DMS153 treated with DMSO at 0.1 percent for 48 hours (cell line): ENCODE results near the gene ZNF281.

Source experiments
- DNase-seq: peaks from one replicate; lab custom pipeline; 2025; ENCODE audit not compliant: unreplicated experiment; lab: John Stamatoyannopoulos, UW

The ZNF281 gene

GRCh38 chr1:200392625-200393185 is 17.1 kb downstream of the ZNF281 start:
- DNase-seq = no peak

DNA sequence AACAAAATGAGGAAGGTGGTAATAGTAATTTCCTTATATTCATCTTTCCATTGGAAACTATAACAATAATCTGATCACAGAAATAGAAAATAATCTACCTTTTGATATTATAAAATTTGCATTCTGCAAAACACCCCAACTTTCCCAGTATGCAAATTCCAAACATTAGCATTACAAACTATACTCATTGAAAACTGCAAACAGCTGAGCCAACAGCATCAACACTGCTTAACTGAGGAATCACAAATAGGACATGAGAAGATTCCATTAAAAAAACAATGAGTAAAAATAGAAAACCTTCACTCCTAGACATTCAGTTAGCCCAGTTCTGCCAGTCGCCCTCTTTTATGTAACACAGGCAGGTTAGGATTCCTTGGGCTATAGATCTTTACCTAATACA is 18.1 kb downstream of the ZNF281 start:
- DNase-seq = no peak

- no peak for DNase-seq
These were observed 21.0 kb downstream of the ZNF281 start for GRCh38 chr1:200388791-200389190.

- DNase-seq = no peak
These were observed 23.4 kb downstream of the ZNF281 start for GRCh38 chr1:200386416-200386815.

GRCh38 chr1:200384818-200385390 is 24.9 kb downstream of the ZNF281 start:
- DNase-seq = no peak

- DNase-seq = no peak
These were observed 28.4 kb downstream of the ZNF281 start for GRCh38 chr1:200381256-200381984.

GRCh38 chr1:200380589-200381021 is 29.2 kb downstream of the ZNF281 start:
- DNase-seq = no peak

GRCh38 chr1:200379940-200380588 is 29.8 kb downstream of the ZNF281 start:
- no peak for DNase-seq

DNA sequence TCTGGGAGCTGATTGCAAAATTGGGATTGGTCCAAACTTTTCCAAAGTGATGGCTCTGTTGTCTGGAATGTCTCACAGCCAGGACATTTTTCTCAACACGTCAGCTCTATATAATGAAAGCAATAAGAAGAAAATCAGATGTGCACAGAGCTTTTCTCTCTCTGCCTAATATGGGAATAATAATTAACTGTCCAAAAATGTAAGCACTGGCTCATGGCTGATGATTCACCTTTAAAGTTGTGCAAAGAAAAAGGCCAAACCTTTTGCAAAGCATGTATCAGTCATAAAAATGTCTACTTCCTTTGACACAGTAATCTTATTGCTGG is 30.4 kb downstream of the ZNF281 start:
- DNase-seq = no peak

- no peak for DNase-seq
These were observed 31.7 kb downstream of the ZNF281 start for GRCh38 chr1:200378096-200378495.

GRCh38 chr1:200376528-200376927 is 33.3 kb downstream of the ZNF281 start:
- DNase-seq = no peak

DNA sequence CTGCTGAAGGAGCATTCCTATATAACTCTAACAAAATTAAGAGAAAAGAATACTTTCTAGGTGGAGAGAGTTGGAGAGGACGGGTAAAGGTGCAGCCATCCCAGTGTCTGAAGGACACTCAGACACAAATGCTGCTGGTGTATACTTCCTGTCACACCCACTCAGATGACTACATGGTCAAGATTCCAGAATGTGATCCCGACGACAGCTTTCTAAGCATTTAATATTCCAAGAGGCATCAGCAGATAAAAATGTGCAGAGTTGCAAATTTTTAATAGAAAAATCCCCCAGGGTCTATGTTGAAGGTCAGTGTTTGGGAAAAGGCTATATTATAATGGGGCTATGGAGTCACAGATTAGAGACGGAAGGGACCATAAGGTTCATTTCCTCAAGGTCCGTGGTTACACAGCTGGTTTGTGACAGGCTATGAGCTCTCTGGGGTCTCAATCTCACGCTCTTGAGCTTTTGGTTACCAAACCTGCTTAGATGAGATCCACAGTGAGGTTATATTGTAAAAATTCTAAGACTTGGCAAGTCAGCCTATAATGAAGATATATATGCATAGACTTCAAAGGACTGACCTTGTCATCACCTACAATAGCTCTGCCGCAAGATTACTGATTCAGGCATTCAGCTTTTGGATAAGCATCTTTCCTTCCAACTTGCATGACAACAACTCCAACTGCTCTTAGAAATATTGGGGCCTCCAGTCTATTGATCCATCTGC is 35.1 kb downstream of the ZNF281 start:
- DNase-seq = no peak

GRCh38 chr1:200373811-200374231 is 36.0 kb downstream of the ZNF281 start:
- DNase-seq = no peak

GRCh38 chr1:200372885-200373181 is 37.0 kb downstream of the ZNF281 start:
- no peak for DNase-seq

DNA sequence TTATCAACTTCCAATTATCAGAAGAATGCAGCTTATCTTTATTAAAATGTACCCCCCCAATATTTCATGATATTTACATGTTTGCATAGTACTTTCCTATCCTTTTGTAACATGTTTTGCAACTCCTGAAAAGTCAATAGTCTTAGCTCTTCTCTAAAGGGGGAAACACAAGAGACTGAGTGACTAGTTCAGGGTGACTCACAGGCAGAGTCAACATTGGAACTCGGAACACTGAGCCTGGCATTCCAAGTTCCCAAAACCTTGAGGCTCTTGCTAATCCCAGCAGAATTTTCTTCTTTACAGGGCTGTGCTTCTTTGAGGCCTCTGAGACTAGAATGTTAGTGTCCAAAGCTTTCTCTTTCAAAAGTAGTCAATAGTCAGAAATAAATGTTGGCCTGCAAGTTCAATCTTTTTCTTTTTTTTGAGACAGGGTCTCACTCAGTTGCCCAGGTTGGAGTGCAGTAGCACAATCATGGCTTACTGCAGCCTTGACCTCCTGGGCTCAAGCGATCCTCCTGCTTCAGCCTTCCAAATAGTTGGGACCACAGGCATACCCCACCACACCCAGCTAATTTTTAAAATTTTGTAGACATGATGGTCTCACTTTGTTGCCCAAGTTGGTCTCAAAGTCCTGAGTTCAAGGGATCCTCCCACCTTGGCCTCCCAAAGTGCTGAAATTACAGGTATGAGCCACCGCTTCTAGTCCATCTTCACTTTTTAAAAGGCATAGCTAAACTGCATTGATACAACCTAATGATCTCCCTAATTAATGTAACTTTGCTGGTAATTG is 37.5 kb downstream of the ZNF281 start:
- no peak for DNase-seq

DNA sequence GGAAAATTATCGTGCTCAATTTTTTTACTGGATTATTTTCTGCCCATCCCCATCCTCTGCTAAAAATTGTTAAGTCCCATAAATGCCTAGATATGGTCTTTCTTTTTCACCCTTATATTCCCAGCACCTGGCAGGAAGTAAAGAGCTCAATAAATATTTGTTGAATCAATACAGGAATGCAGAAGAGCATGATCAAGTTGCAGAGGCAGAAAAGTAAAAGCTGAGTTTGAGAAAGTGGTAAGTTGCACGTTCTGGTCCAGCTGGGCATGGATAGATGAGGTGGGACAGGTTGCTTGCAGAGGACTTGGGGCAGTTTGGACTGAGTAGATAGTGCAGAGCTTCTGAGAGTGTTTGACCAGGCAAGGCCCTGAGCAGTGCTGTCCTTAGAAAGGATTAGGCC is 40.1 kb downstream of the ZNF281 start:
- DNase-seq = no peak

GRCh38 chr1:200369131-200369530 is 40.7 kb downstream of the ZNF281 start:
- DNase-seq = no peak

- no peak for DNase-seq
These were observed 41.3 kb downstream of the ZNF281 start for GRCh38 chr1:200368556-200368955.

DNA sequence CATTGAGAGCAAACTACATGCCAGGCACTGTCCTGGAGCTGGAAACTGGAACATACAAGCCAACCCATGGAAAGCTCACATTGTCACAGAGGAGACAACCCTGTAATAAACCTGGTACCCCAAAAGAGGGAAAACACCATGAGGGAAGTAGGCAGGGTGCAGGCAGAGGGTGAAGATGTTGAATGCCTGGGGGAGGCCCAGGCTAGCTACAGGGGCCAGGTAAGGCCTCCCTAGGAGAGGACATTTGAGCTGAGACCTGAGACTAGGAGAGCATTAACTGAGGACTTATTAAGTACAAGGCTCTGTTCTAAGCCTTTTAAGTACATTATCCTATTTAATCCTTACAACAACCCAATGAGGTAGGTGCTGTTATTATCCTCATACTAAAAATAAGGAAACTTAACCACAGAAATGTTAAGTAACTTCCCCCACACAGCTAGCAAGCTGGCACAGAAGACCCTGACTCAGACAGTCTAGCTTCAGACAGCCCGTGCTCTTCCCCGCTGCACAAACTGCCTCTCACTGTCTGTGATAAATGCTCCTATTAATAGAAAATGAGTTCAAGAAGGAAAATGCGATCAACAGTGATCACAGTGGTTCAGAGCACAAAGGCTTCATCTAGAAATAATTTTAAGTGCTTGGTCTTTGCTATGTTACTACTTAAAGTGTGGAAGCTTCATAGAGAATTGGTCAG is 41.8 kb downstream of the ZNF281 start:
- DNase-seq = no peak

GRCh38 chr1:200366577-200367253 is 43.1 kb downstream of the ZNF281 start:
- DNase-seq = no peak
